HCT116 (cell line): ENCODE results near the gene PCNT. TPM values are rescaled to one million over a fixed set of nuclear protein-coding genes. Genes with fewer than 3 reads are reported as not detected.

Experiments used
- ATAC-seq: fragments of 200-7000 bp; cut with Tn5 transposase; 2 replicates; pipeline ENCODE4 v1.9.1; 2020; ENCODE audit warnings: mild to moderate bottlenecking, moderate library complexity
- BruUV-seq: library from RNA; stranded (reverse); fragments of 400-500 nt; replicated peaks from 2 replicates; lab custom pipeline; 2021; lab: Mats Ljungman, UMichigan
- CTCF ChIA-PET: fragments of 300-600 bp; sonication (Branson Sonifier 250); formaldehyde crosslinking; loops from one replicate; lab custom pipeline; 2021; ENCODE audit warnings: antibody characterized with exemption; lab: Charles Lee
- POLR2A ChIA-PET: fragments of 300-600, 350-600 bp; sonication (Branson Sonifier 250); formaldehyde crosslinking; loops from one replicate; lab custom pipeline; 2021; ENCODE audit warnings: antibody characterized with exemption; lab: Charles Lee
- RAD21 ChIA-PET, 2 experiments: fragments of 300-600 bp; sonication (Branson Sonifier 250); formaldehyde crosslinking; loops; one replicate each; lab custom pipeline; 2023; ENCODE audit warnings: low total read pairs in 2 of 2; ENCODE audit not compliant: uncharacterized antibody in 2 of 2, unreplicated experiment in 2 of 2, low non-redundant PET in 1 of 2; lab: Charles Lee
- DNase-seq: peaks from one replicate; pipeline ENCODE4 v3.0.0-alpha.2; 2010; ENCODE audit warnings: low read depth, low spot score
- H2AFZ ChIP-seq: fragments of 200-600 bp; shearing (Covaris generic), sonication (generic); 2 replicates; pipeline ENCODE4 v1.6.1; 2017; ENCODE audit warnings: low read depth, mixed run types, mixed read lengths, antibody characterized with exemption, low read length; ENCODE audit not compliant: poor library complexity, severe bottlenecking
- H3K27ac ChIP-seq: 2 replicates; pipeline ENCODE4 v1.5.1; 2012; ENCODE audit warnings: low read depth, low read length
- H3K27me3 ChIP-seq: fragments of 200-600 bp; sonication (generic); 2 replicates; pipeline ENCODE4 v1.6.1; 2016; ENCODE audit warnings: mixed run types, low read length, mixed read lengths; ENCODE audit not compliant: insufficient read depth
- H3K36me3 ChIP-seq, 2 experiments: fragments of 200-500 bp in 1 of 2; fragments of 200-600 bp in 1 of 2; sonication (Bioruptor generic) in 1 of 2; sonication (generic) in 1 of 2; 2 replicates each; pipeline versions ENCODE4 v1.5.1 to v1.6.1; 2014 to 2016; ENCODE audit warnings: low read length in 2 of 2, inconsistent platforms in 1 of 2, mixed read lengths in 1 of 2, mixed run types in 1 of 2; ENCODE audit not compliant: insufficient read depth in 2 of 2, control insufficient read depth in 1 of 2
- H3K4me1 ChIP-seq, 2 experiments: fragments of 200-600 bp in 1 of 2; sonication (generic) in 1 of 2; 2 replicates each; pipeline versions ENCODE4 v1.5.1 to v1.6.1; 2012 to 2017; ENCODE audit warnings: low read length in 2 of 2, inconsistent platforms in 1 of 2, mild to moderate bottlenecking in 1 of 2, mixed read lengths in 1 of 2, mixed run types in 1 of 2, moderate library complexity in 1 of 2; ENCODE audit not compliant: insufficient read depth in 2 of 2, control insufficient read depth in 1 of 2
- H3K4me2 ChIP-seq: fragments of 200-600 bp; sonication (generic); 2 replicates; pipeline ENCODE4 v1.6.1; 2017; ENCODE audit warnings: mixed run types, low read length, mixed read lengths
- H3K4me3 ChIP-seq, 2 experiments: fragments of 200-600 bp in 1 of 2; sonication (generic) in 1 of 2; replicated peaks in 1 of 2; 2 replicates each; pipeline ENCODE4 v1.5.1; 2011 to 2016; ENCODE audit warnings: low read length in 2 of 2, control low read depth in 1 of 2, low read depth in 1 of 2, mild to moderate bottlenecking in 1 of 2, mixed read lengths in 1 of 2, mixed run types in 1 of 2
- H3K79me2 ChIP-seq: fragments of 200-600 bp; sonication (generic); 2 replicates; pipeline ENCODE4 v1.6.1; 2017; ENCODE audit warnings: mild to moderate bottlenecking, mixed run types, low read length, moderate library complexity, mixed read lengths; ENCODE audit not compliant: insufficient read depth
- H3K9ac ChIP-seq: fragments of 200-600 bp; sonication (generic); 2 replicates; pipeline ENCODE4 v1.6.1; 2016; ENCODE audit warnings: low read length, mixed read lengths
- H3K9me2 ChIP-seq: fragments of 200-600 bp; sonication (generic), shearing (Covaris generic); 2 replicates; pipeline ENCODE4 v1.6.1; 2017; ENCODE audit warnings: mixed run types, mild to moderate bottlenecking, moderate library complexity; ENCODE audit not compliant: insufficient read depth
- H3K9me3 ChIP-seq, 2 experiments: fragments of 200-500 bp in 1 of 2; fragments of 200-600 bp in 1 of 2; sonication (Bioruptor generic) in 1 of 2; sonication (generic) in 1 of 2; 2 replicates each; pipeline ENCODE4 v1.6.1; 2014 to 2017; ENCODE audit warnings: low read length in 2 of 2, mixed read lengths in 2 of 2, inconsistent platforms in 1 of 2, low read depth in 1 of 2, mild to moderate bottlenecking in 1 of 2, mixed run types in 1 of 2, moderate library complexity in 1 of 2; ENCODE audit not compliant: control insufficient read depth in 1 of 2, insufficient read depth in 1 of 2
- H4K20me1 ChIP-seq: fragments of 200-600 bp; sonication (generic), shearing (Covaris generic); 2 replicates; pipeline ENCODE4 v1.6.1; 2017; ENCODE audit warnings: mixed run types, mild to moderate bottlenecking, moderate library complexity; ENCODE audit not compliant: insufficient read depth
- ATF3 ChIP-seq: IDR thresholded peaks from 2 replicates; pipeline ENCODE4 v1.6.1; 2012
- CEBPB ChIP-seq: IDR thresholded peaks from 2 replicates; pipeline ENCODE4 v1.6.1; 2012; ENCODE audit warnings: low read depth
- CTCF ChIP-seq, 3 experiments: fragments of 200-600 bp in 1 of 3; sonication (generic) in 1 of 3; IDR thresholded peaks in 2 of 3; conservative IDR thresholded peaks in 1 of 3; 2 replicates each; pipeline ENCODE4 v1.5.1; 2012 to 2017; ENCODE audit warnings: low read depth in 2 of 3, low read length in 2 of 3, antibody characterized with exemption in 1 of 3, borderline replicate concordance in 1 of 3, control low read depth in 1 of 3, mild to moderate bottlenecking in 1 of 3, mixed read lengths in 1 of 3, mixed run types in 1 of 3, moderate library complexity in 1 of 3; ENCODE audit not compliant: insufficient read depth in 1 of 3
- EGR1 ChIP-seq: IDR thresholded peaks from 2 replicates; pipeline ENCODE4 v1.6.1; 2012; ENCODE audit warnings: low read depth
- ELF1 ChIP-seq: IDR thresholded peaks from 2 replicates; pipeline ENCODE4 v1.6.1; 2012; ENCODE audit warnings: low read depth, borderline replicate concordance
- EZH2 ChIP-seq: fragments of 200-600 bp; sonication (generic); IDR thresholded peaks from 2 replicates; pipeline ENCODE4 v1.6.1; 2017; ENCODE audit warnings: antibody characterized with exemption, mixed run types
- EZH2phosphoT487 ChIP-seq: fragments of 200-600 bp; IDR thresholded peaks from 2 replicates; pipeline ENCODE4 v1.6.1; 2018; ENCODE audit warnings: antibody characterized with exemption, borderline replicate concordance
- JUND ChIP-seq: IDR thresholded peaks from 2 replicates; pipeline ENCODE4 v1.6.1; 2012
- POLR2A ChIP-seq: IDR thresholded peaks from 2 replicates; pipeline ENCODE4 v1.7.0; 2011; ENCODE audit warnings: borderline replicate concordance; ENCODE audit not compliant: insufficient read depth, insufficient read length; ENCODE audit errors: extremely low read depth
- POLR2AphosphoS5 ChIP-seq: IDR thresholded peaks from 2 replicates; pipeline ENCODE4 v1.6.1; 2011; ENCODE audit warnings: mild to moderate bottlenecking, low read depth, low read length, moderate library complexity
- REST ChIP-seq: IDR thresholded peaks from 2 replicates; pipeline ENCODE4 v1.6.1; 2012; ENCODE audit warnings: low read depth
- SIN3A ChIP-seq: IDR thresholded peaks from 2 replicates; pipeline ENCODE4 v1.6.1; 2012; ENCODE audit warnings: low read depth
- SP1 ChIP-seq: IDR thresholded peaks from 2 replicates; pipeline ENCODE4 v1.6.1; 2012; ENCODE audit warnings: low read depth
- SRF ChIP-seq: IDR thresholded peaks from 2 replicates; pipeline ENCODE4 v1.6.1; 2012; ENCODE audit warnings: low read depth
- TCF7L2 ChIP-seq: IDR thresholded peaks from 2 replicates; pipeline ENCODE4 v1.7.0; 2011; ENCODE audit warnings: borderline replicate concordance, inconsistent platforms; ENCODE audit not compliant: insufficient read depth, insufficient read length; ENCODE audit errors: extremely low read depth
- YY1 ChIP-seq: IDR thresholded peaks from 2 replicates; pipeline ENCODE4 v1.6.1; 2011; ENCODE audit warnings: low read length, low read depth, moderate library complexity, mild to moderate bottlenecking; ENCODE audit not compliant: insufficient replicate concordance; ENCODE audit errors: extremely low read depth
- ZBTB33 ChIP-seq: IDR thresholded peaks from 2 replicates; pipeline ENCODE4 v1.6.1; 2011; ENCODE audit warnings: mild to moderate bottlenecking, low read length, moderate library complexity; ENCODE audit not compliant: insufficient replicate concordance; ENCODE audit errors: extremely low read depth
- ZFX ChIP-seq: fragments of 450-650 bp; IDR thresholded peaks from 2 replicates; pipeline ENCODE4 v1.6.1; 2017
- ZNF274 ChIP-seq: fragments of 200-500 bp; sonication (Bioruptor generic); IDR thresholded peaks from 2 replicates; pipeline ENCODE4 v1.6.1; 2014; ENCODE audit warnings: mild to moderate bottlenecking, low read depth, low read length, inconsistent platforms
- intact Hi-C: fragments of 100-400 bp; cut with micrococcal nuclease; formaldehyde crosslinking; loops from 2 replicates; pipeline ENCODE4 v1.10.0; 2022
- total RNA-seq: library from RNA; stranded (reverse); gene quantifications from one replicate; pipeline ENCODE4 v1.2.1, GENCODE V29; 2021; ENCODE audit not compliant: unreplicated experiment

PCNT gene
- total RNA-seq, 1 experiment from 2014 or later: 43.6 TPM

- Histone ChIP-seq H3K36me3 (no peaks in the 10 kb centered on the region), H3K27me3 (no peaks in the 10 kb centered on the region), H3K27ac (no peak overlapping the region), H3K9ac (no peak overlapping the region), H3K4me1 (no peaks in the 10 kb centered on the region), H3K9me2 (no peaks in the 10 kb centered on the region), H3K79me2 (no peaks in the 10 kb centered on the region), H3K4me2 (no peak overlapping the region), H4K20me1 (no peaks in the 10 kb centered on the region), H2AFZ (no peak overlapping the region), H3K9me3 (no peaks in the 10 kb centered on the region), H3K4me3 (no peak overlapping the region)
- ChIA-PET RAD21 (no interaction called here), CTCF (no interaction called here), POLR2A (no interaction called here)
- no TSS peak for BruUV-seq
- DNase-seq (no peak), ATAC-seq (no peak; the same call in 1 of the 2 replicates)
- TF ChIP-seq REST (no peak), ATF3 (no peak), ZBTB33 (no peak), EGR1 (no peak), SRF (no peak), EZH2phosphoT487 (no peak), ZNF274 (no peak), POLR2AphosphoS5 (no peak), SP1 (no peak), EZH2 (no peak), CTCF (IDR thresholded peaks at IDR 0.05 in 2 of 3, conservative IDR thresholded peaks at IDR 0.05 in 1 of 3; ENCODE audit: borderline replicate concordance in 1 of 3, insufficient read depth in 1 of 3, low read depth in 2 of 3, low read length in 2 of 3) (no peak), ELF1 (no peak), POLR2A (no peak), CEBPB (no peak), TCF7L2 (no peak), YY1 (no peak), JUND (no peak), SIN3A (no peak), ZFX (no peak)
- intact Hi-C loops: no loop called here
Observed at GRCh38 chr21:46307625-46308024, 16.3 kb upstream of the PCNT start.
